Endothelial cell of hepatic sinusoid (primary cell): ENCODE measurements around the gene NT5C2.

Source experiments
- in situ Hi-C: cut with HindIII; loops from 2 replicates; pipeline ENCODE4 v1.10.0; 2017; ENCODE audit warnings: low sequenced_read_pairs

Gene NT5C2

DNA sequence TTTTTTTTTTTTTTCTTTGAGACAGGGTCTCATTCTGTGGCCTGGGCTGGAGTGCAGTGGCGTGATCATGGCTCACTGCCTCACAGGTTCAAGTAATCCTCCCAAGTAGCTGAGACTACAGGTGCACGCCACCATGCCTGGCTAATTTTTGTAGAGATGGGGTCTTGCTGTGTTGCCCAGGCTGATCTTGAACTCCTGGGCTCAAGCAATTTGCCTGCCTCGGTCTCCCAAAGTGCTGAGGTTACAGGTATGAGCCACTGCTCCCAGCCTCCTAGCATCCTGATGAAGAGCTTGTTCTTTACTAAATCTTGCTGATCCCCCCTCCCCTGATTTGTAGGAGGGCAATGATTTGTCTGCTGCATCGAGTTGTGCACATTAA lies 126.0 kb downstream of the NT5C2 start:
- in situ Hi-C loops, result loop anchor here (25.0 kb wide), 1 partner anchor 330 kb away; the partner anchor contains the start of gene WBP1L

DNA sequence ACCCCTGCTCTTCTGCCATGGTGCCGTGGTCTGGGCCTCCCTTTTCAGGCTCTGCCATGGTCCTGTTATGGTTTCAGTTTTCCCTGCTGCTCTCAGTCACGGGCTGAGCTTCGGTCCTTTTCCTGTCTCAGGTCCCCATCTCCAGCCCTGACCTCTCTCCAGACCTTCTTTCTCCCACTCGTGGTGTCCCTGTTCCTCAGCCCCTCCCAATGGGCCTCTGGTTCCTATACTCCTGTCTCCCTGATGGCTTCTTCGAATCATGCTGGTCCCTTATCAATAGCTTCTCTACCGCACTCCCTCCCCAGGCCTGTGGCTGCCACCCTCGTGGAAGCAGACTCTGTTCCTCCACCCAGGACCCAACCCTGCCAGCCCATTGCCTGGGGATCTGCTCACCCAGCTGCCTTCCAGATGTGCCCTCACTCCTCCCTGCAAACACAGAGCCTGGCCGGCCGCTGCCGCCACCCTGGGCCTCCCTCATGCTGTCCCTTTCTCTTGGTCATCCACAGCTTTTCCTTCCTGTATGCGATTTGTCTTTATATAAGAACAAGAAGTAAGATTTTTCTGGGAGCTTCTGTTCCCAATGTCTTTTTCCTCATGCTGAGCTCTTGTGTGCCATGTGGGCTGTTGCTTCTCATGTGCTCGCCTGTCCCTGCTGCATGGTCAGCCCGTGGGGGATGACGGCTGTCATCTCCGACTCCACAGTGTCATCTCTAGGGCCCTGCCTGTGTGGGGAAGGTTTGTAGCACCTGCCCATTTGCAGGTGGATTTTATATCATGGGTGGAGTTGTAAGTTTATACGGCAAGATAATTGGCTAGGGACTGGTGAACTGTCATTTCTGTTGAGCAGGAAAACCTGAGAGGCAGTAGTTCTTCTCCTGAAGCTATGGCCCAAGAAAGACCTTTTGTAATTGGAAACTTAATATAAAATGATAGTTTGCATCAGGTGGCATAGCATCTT lies 126.7 kb downstream of the NT5C2 start:
- in situ Hi-C loops, result loop anchor here (25.0 kb wide), 1 partner anchor 329 kb away; the partner anchor contains the start of gene WBP1L

DNA sequence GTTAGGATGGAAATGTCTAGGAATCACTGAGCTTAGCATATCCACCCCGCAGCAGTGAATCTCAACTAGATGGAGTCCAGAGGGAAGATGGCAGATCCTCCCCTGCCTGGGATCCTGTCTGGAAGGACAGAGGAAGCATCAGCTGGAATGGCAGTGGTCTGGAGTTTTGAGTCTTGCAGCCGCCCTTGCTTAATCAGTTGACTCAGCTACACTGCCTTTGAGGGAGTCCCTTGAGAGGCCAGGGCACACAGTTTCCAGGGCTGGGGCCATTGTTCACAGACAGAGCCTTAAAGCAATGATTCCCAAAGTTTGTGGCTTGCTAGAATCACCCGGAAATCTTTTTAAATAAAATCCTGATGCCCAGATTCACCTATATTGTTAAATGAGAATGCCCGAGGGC lies 128.1 kb downstream of the NT5C2 start:
- in situ Hi-C loops, result loop anchor here (25.0 kb wide), 1 partner anchor 328 kb away; the partner anchor contains the start of gene WBP1L

DNA sequence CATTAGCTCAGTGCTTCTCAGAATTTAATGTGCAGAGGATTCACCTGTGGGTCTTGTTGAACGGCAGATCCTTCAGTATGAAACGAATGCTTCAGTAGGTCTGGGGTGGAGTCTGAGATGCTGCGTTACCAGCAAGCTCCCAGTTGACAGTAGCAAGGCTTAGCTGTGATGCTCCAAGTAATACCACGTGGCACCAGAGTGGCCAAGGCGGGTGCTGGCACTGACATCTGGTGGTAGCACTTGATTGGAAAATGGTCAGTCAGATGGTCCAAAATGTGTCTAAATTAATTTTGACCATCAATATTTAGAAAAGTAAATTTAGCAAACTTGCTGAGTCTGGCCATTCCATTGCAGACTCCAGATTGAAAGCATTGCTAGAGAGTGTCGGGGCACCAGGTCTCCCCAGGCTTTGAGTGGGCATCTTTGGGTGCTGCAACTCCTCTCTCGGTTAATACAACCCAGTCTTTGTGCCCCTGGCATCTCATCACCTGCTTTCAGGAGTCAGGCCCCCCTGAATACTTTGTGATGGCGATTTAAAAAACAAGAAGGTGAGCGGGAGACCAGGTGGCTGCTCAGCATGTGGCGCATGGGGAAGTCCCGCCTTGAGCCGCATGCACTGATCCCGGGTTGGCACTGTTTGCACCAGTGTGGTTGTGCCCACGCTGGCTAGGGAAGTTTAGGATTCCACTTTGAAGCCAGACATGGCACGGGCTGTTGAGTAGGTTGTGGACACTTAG lies 130.1 kb downstream of the NT5C2 start:
- in situ Hi-C loops, result loop anchor here (25.0 kb wide), 1 partner anchor 326 kb away; the partner anchor contains the start of gene WBP1L

DNA sequence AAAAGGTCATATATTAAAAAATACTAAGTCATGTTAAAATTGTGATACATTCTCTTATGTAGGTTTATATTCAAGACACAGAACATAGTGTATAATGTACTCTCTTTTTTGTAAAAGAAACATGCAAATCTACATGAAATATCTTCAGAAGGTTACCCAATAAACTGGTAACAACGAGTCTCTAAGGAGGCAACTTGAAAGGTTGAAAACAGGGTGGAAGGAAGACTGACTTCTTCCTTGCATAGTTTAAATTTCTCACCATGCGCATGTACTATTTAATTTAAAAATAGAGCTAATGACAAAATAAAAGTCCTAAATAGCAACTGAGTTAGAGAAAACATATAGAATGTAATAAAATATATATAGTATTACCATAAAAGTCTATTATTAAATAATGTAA lies 132.5 kb downstream of the NT5C2 start:
- in situ Hi-C loops, result loop anchor here (25.0 kb wide), 1 partner anchor 323 kb away; the partner anchor contains the start of gene WBP1L

DNA sequence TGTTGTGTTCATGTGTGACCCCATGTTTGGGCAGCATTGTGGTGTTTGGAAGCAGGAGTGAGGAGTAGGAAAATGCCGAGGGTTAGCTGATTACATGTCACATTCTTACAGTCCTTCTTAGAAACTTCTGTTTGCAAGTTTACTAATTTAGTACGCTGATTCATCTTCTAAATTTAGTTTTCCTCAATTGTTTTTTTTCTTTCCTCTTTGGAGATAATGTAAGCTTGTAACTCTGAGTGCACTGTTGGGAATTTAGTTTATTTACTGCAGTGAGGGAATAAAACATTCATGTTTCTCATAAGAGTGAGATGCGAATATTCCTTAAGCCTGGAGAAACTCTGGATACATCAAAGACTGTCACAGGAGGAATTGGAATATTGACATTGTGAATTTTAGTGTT lies 135.0 kb downstream of the NT5C2 start:
- in situ Hi-C loops, result loop anchor here (25.0 kb wide), 1 partner anchor 321 kb away; the partner anchor contains the start of gene WBP1L

DNA sequence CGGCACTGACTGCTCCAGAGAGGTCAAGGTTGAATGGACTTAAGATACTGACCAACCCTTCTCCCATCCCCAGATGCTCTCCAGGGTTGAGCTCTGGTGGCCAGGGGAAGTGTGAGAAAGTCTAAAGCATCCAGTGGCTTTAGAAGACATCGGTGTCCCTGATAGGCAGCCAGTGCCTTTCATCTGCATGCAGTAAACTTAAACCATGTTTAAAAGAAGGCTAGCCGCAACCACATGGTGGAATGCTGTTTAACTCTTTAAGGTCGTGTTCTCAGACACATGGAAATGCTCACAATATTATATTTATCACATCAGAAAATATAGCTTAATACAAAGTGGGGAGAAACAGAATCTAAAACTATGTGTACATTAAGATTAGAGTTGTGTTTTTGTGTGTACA lies 138.0 kb downstream of the NT5C2 start:
- in situ Hi-C loops, result loop anchor here (25.0 kb wide), 1 partner anchor 318 kb away; the partner anchor contains the start of gene WBP1L

DNA sequence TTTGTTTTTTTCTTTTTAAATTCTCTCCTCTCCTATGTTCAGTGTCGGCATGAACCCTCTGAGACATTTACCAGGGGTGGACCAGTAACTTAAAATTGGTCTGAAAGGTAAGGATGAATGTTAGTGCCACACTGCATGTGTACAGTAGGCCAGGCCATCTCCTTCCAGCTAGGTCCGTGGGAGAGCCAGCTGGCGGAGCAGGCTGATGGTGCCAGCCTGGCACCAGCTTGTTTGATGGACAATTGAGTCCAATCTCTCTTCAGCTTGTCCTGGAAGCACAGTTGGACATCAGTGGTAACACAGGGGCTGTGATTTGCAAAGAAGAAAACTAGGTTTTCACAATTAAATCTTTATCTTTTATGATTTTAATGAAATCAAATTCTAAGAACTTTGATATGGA lies 138.5 kb downstream of the NT5C2 start:
- in situ Hi-C loops, result loop anchor here (25.0 kb wide), 1 partner anchor 317 kb away; the partner anchor contains the start of gene WBP1L

DNA sequence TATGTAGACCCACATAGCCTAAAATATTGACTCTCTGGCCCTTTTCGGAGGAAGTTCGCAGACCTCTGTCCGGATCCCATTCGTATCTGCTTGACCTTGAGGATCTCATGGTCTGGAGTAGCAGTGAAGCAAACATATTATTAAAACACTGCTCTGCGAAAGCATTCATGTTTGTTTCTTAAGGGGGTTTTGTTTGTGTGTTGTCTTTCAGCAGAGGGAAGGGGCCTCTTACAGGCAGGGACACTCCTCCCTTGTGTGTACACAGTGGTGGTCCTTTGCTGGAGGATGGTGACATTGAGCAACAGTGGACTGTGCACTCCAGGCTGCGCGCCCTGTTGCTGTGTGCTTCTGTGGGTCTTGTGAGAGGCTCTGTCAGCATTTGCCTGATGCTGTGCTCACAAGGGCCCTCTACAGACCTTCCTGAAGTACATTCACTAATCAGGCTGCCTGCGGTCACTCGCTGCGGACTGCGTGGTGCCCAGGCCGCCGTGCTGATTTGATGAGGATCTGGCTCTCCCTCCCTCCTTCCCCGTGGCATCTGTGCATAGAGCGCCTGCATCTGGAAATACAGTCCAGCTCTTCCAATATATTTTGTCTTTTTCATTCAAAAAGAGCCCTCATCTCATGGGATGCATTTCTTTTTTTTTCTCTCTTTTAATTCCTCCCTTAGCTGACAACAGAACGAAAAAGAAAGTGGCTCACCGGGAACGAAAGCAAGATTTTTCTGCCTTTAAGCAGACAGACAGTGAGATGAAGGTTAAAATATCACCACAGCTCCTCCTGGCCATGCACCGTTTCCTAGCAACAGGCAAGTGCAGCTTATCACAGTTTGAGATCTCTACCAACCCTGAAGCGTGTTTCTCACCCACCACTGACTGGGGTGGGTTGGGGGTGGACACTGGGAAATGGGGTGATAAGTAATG lies 139.2 kb downstream of the NT5C2 start:
- in situ Hi-C loops, result loop anchor here (25.0 kb wide), 1 partner anchor 317 kb away; the partner anchor contains the start of gene WBP1L

DNA sequence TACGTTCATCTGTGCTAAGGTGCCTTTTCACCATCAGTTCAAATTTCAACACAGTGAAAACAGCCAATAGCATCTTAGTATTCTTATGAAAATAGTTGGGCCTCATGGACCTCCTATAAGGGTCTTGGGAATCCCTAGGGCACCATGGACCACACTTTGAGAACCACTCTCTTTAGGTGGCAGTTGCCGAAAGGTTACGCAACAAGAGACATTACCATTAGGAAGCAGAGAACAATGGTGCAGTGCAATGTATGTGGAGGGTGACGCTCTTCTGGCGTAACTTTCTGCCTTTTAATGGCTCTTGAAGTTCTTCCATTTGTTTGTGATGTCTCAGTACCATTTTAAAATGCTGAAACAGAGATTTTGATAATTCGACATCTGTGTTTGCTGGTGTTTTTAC lies 143.8 kb downstream of the NT5C2 start:
- in situ Hi-C loops, result no loop called here

DNA sequence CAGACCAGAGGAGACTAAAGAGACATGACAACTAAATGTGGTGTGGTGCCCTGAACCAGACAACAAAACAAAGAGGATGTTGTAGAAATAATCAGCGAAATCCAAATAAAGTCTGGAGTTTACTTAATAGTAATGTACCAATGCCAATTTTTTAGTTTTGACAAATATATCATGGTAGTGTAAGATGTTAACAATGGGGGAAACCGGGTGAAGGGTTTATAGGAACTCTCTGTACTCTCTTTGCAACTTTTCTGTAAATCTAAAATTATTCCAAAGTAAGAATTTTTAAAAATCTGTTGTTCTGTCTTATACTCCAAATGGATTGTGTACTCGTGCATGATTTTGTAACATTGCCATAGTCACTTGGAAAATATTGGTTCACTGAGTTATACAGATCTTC lies 145.7 kb downstream of the NT5C2 start:
- in situ Hi-C loops, result no loop called here

DNA sequence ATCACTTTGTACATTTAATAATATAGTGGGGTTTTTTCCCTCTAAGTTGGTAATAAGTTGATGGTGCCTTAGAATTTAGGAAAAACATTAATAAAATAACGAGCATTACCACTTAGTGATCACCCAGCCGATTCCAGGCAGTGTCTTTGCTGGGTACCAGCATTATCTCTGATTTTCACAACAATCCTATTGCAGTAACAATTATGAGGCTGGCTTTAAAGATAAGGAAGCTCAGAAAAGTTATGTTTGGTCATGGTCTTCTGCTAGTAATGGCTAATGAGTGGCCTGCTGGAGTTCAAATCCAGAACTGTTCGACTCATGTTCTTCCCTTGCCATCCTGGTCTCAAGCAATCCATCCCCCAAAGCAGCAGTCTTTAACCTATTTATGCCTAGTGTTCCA lies 147.1 kb downstream of the NT5C2 start:
- in situ Hi-C loops, result no loop called here

DNA sequence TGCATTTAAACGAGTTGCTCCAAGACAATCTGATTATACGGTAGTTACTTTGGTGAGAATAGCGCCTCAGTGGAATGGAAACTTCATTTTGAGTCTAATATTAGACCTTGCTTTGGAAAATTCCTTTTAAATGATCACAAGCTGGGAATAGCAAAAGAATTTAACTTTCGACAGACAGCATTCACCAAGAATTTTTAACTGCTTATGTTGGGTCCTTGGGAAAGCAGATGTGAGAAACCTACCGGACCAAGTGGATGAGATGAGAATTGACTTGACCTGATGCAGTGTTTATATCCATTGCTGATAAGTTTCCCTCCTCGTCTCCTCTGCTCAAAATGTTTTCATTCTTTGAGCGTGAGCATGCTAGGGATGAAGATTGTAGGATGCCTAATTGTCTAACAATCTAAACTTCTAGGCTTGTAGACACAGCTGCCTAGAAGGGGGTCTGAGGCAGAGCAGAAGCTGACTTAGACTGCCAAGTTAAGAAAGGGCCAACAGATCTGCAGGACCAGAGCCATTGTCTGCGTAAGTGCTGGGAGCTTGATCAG lies 148.1 kb downstream of the NT5C2 start:
- in situ Hi-C loops, result no loop called here

DNA sequence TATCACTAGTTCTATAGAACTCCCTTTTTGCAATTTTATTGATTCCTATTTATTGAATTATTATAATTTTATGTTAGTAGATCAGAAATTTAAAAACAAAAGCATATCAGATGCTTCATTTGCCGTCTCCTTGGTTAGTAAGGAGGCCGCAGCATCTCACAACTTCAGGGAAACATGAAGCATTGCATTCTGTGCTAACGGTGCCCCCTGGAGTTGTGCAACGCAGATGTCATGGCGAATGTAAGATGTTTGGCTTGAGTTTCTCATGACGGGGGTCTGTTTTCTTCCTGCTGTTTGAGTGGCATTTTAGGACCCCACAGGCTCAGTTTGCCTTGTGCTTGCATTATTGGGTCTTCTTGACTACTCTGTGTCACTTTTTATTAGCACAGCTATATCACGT lies 150.2 kb downstream of the NT5C2 start:
- in situ Hi-C loops, result no loop called here

DNA sequence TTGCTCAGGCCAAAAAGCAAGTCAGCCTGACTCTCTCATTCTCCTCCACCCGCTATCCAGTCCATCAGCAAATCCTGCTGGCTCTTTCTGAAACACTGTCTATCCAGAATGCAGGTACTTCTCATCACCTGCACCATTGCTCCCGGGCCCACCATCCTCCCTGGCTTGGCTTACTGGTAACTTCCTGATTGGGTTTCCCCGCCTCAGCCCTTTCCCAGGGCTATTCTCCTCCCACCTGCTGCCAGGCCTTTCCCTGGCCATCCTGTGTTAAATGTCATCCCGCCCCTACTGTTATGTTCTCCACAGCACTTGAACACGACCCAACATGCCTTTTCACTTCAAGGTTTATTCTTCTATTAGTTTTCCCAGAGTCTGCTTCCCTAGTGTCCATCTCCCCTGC lies 150.9 kb downstream of the NT5C2 start:
- in situ Hi-C loops, result no loop called here

DNA sequence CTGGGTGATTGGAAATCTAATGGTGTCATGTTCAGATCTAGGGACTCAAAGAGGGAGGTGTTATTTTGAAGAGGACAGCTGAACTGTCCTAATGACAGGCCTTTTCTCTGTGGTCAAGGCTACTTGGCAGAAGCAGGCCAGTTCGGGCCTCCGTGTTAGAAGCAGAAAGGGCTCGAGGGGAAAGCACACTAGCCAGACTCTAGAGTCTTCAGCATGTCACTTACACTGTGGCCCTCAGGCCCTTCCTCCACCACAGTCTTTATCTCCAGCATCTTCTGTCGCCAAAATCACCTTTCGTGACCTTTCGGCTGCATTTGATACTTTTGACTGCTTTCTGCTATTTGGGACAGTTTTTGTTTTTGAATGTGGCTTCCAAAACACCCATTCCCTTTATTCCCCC lies 151.7 kb downstream of the NT5C2 start:
- in situ Hi-C loops, result no loop called here

DNA sequence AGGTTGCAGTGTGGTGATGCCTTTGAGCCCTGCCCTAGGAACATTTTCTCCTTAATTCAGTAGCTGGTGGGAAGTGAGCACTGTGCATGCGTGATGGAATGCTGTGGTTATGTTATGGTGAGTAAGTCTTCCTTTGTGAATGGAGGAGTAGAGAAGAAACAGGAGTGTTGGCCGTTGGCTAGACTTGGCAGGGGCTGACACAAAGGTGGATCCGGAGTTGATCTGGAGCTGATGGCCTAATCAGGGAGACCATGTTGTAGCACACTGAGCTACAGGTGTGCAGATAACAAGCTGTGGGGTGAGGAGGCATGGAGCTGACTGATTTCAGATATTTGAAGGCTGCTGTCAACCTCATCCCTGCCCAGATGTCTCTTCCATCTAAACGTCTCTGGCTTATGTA lies 152.7 kb downstream of the NT5C2 start:
- in situ Hi-C loops, result no loop called here

DNA sequence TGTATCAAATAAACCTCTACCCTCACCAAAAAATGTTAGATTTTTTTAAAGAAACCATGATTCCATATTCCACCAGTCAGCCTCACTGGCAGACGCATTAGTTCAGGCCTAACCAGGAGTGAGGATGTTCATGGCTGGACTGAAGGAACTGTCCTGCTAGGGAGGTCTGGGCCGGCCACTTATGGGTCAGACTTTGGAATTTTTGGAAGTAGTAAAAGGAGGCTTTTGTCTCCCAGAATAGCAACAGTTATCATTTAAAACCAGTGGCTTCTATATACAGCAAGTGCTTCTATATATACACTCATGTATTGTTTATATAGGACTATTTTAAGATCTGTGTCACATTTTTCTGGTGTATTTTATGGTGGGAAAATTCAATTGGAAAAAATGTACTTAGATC lies 154.5 kb downstream of the NT5C2 start:
- in situ Hi-C loops, result no loop called here
